Measurements from ENCODE around the gene ZNF638. TPM values are rescaled to one million over a fixed set of nuclear protein-coding genes. Genes with fewer than 3 reads are reported as not detected.
"Not testable (repeated sequence)": the region's sequence is repeated elsewhere in the genome, so short reads cannot be mapped to it uniquely, and the experiment has no call there.

ZNF638 gene
- total and polyA plus RNA-seq, 8 donors, result 92.1 to 280 (median 221) TPM

- ATAC-seq (no peak), DNase-seq (no peak)
- H3K36me3 ChIP-seq, result peaks cover 0 to 89% of the 10 kb centered on the region in 2 donors
- peaks cover 0 to 19% of the 10 kb centered on the region in 2 donors for H3K4me1 ChIP-seq
- TF ChIP-seq, protein P1, sequence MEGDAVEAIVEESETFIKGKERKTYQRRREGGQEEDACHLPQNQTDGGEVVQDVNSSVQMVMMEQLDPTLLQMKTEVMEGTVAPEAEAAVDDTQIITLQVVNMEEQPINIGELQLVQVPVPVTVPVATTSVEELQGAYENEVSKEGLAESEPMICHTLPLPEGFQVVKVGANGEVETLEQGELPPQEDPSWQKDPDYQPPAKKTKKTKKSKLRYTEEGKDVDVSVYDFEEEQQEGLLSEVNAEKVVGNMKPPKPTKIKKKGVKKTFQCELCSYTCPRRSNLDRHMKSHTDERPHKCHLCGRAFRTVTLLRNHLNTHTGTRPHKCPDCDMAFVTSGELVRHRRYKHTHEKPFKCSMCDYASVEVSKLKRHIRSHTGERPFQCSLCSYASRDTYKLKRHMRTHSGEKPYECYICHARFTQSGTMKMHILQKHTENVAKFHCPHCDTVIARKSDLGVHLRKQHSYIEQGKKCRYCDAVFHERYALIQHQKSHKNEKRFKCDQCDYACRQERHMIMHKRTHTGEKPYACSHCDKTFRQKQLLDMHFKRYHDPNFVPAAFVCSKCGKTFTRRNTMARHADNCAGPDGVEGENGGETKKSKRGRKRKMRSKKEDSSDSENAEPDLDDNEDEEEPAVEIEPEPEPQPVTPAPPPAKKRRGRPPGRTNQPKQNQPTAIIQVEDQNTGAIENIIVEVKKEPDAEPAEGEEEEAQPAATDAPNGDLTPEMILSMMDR (IDR thresholded peaks at IDR 0.05), result no peak
- no peaks in the 10 kb centered on the region for H3K9me3 ChIP-seq
- no peak overlapping the region for H3K27ac ChIP-seq
- intact Hi-C loops (cut with DNase I), result no loop called here
- no peaks in the 10 kb centered on the region for H3K27me3 ChIP-seq
- no peak overlapping the region for H3K4me3 ChIP-seq
Measured at GRCh38 chr2:71428472-71429383, 97.1 kb downstream of the ZNF638 start.

DNA sequence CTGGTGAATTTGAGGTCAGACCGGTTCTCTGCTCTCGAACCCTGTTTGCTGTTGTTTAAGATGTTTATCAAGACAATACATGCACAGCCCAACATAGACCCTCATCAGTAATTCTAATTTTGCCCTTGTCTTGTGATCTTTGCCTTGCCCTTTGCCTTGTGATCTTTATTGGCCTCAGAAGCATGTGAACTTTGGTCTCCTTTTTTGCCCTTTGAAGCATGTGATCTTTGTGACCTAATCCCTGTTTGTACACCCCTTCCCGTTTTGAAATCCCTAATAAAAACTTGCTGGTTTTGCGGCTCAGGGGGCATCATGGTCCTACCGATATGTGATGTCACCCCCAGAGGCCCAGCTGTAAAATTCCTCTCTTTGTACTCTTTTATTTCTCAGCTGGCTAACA is 113.6 kb downstream of the ZNF638 start:
- ATAC-seq; H3K4me3 ChIP-seq; H3K36me3 ChIP-seq; H3K27me3 ChIP-seq; H3K27ac ChIP-seq; intact Hi-C loops (cut with DNase I); DNase-seq; H3K9me3 ChIP-seq: not testable (repeated sequence)
- H3K4me1 ChIP-seq, result peaks cover 0 to 11% of the 10 kb centered on the region in 2 donors

DNA sequence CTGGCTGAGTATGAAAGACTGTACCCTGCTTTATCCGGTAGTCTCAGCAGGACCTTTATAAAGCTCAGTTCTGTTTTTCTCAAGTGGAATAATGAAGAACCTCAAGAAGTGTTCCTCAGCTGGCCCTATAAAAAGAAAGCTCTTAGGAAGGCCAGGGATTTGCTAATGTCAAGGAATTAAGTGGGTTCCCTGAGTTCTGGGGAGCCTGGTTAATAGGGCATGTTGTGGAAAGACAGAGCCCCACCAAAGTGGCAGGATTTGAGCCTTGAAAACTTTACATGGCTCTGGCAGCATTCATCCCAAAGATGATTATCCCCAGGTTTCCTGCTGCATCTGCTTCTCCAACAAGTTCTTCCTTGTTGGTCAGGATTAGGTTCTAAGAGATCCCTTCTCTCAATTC is 114.9 kb downstream of the ZNF638 start:
- Histone ChIP-seq H3K4me3 (no peak overlapping the region), H3K27ac (no peak overlapping the region), H3K36me3 (no peaks in the 10 kb centered on the region), H3K4me1 (peaks cover 0 to 12% of the 10 kb centered on the region in 2 donors), H3K9me3 (no peaks in the 10 kb centered on the region), H3K27me3 (no peaks in the 10 kb centered on the region)
- ATAC-seq (no peak), DNase-seq (no peak)
- intact Hi-C loops (cut with DNase I), result no loop called here
- TF ChIP-seq, protein P1 (IDR thresholded peaks at IDR 0.05), result no peak

- intact Hi-C loops (cut with DNase I), result no loop called here
- TF ChIP-seq, protein P1 (IDR thresholded peaks at IDR 0.05), result no peak
- Histone ChIP-seq H3K27ac (peak overlapping the region in 1 of 2 donors; percentile 87), H3K27me3 (peaks cover 0 to 13% of the 10 kb centered on the region in 2 donors), H3K4me3 (no peak overlapping the region), H3K4me1 (peaks cover 15 to 40% of the 10 kb centered on the region in 2 donors), H3K36me3 (no peaks in the 10 kb centered on the region), H3K9me3 (no peaks in the 10 kb centered on the region)
- no peak for DNase-seq
- ATAC-seq, result no peak
Measured at GRCh38 chr2:71449343-71449742, 117.8 kb downstream of the ZNF638 start.

DNA sequence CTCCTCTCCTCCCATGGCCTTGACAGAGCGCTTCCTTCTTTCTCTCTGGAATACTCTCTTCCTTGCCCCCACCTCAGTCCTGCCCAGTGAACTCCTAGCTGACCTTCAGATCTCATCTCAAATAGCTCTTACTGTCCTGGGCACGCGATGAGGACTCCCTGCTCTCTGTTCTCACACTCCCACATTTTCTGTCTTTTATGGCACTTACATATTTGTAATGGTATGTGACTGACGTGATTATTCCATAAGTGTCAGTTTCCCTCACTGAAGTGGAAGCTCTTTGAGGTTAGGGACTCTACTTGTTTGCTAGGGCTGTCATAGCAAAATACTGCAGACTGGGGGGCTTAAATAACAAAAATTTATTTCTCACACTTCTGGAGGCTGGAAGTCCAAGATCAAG is 120.1 kb downstream of the ZNF638 start:
- Histone ChIP-seq H3K27me3 (peaks cover 0 to 28% of the 10 kb centered on the region in 2 donors), H3K4me1 (peaks cover 16 to 62% of the 10 kb centered on the region in 2 donors), H3K27ac (peak overlapping the region in 1 of 2 donors; percentile 87), H3K36me3 (no peaks in the 10 kb centered on the region), H3K9me3 (no peaks in the 10 kb centered on the region), H3K4me3 (no peak overlapping the region)
- intact Hi-C loops (cut with DNase I), result no loop called here
- TF ChIP-seq, protein P1 (IDR thresholded peaks at IDR 0.05), result no peak
- ATAC-seq (no peak), DNase-seq (no peak)

Data from left lung (tissue), 10 donors.